Loucy (cell line): Measurements from ENCODE around the gene NKTR.

Experiments used
- CTCF ChIP-seq: fragments of 200-600 bp; sonication (generic); conservative IDR thresholded peaks from 2 replicates; pipeline ENCODE4 v1.5.1; 2014; ENCODE audit warnings: mild to moderate bottlenecking, antibody characterized with exemption, low read length
- EZH2phosphoT487 ChIP-seq: fragments of 200-600 bp; IDR thresholded peaks from 2 replicates; pipeline ENCODE4 v1.6.1; 2018; ENCODE audit warnings: antibody characterized with exemption, mild to moderate bottlenecking, moderate library complexity, borderline replicate concordance

DNA sequence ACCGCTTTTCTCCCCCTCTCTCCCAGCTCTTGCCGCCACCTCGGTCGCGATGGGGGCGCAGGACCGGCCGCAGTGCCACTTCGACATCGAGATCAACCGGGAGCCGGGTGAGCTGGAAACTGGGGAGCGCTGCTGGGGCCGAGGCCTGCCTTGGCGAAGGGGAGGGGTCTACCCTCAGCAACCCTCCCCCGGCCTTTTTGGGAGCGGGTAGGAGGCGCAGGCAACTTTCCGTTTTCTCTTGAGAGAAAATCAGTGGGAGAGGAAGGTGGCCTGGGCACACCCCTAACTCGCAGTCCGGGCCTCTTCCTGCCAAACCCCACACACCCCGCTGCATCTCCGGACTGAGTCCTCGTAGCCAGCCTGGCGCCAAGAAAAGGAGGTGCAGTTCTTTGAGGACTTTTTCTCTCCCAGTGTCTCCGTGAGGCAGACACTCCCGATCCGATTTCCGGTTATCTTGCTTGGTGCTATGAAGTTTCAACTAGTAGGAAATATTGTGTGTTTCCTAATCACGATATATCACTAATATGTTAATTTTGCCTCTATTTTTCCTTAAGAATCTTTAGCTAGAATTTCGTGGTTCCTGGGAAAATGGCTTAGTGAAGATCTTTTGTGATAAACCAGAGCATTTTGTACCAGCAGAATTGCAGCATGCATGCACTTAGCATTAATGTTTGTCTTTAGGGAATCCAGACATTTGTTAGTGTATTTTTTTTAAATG, 631 bp downstream of the NKTR start:
- no peak for TF ChIP-seq CTCF
- TF ChIP-seq EZH2phosphoT487: no peak
